H1 (cell line): ENCODE measurements around the gene TRPM1. TPM values are rescaled to one million over a fixed set of nuclear protein-coding genes. Genes with fewer than 3 reads are reported as not detected.

Experiments
- CTCF ChIA-PET: fragments of 300-600 bp; sonication (Branson Sonifier 250); formaldehyde crosslinking; loops from one replicate; lab custom pipeline; 2021; ENCODE audit not compliant: partially characterized antibody; lab: Charles Lee
- POLR2A ChIA-PET: fragments of 300-600 bp; sonication (Branson Sonifier 250); formaldehyde crosslinking; loops from one replicate; lab custom pipeline; 2021; ENCODE audit warnings: inconsistent platforms; ENCODE audit not compliant: partially characterized antibody; lab: Charles Lee
- DNase-seq, 2 experiments: peaks; one replicate each; pipeline versions ENCODE4 v3.0.0 to v3.0.0-alpha.2; 2010 to 2022; ENCODE audit warnings: low spot score in 2 of 2, low read depth in 1 of 2, mixed read lengths in 1 of 2
- FAIRE-seq: peaks from 2 replicates; lab custom pipeline; 2011; peaks lifted over from hg19 to GRCh38; lab: Jason Lieb, UNC
- H2AFZ ChIP-seq: 2 replicates; pipeline ENCODE4 v1.8.1; 2012; ENCODE audit warnings: low read length, inconsistent platforms
- H2AK5ac ChIP-seq: 2 replicates; pipeline ENCODE4 v1.6.1; 2013; ENCODE audit warnings: low read depth, low read length
- H2BK120ac ChIP-seq: replicated peaks from 2 replicates; pipeline ENCODE3; 2013; ENCODE audit warnings: low read depth, low read length, inconsistent platforms
- H2BK12ac ChIP-seq: 2 replicates; pipeline ENCODE4 v1.6.1; 2013; ENCODE audit warnings: low read depth, low read length
- H2BK15ac ChIP-seq: 2 replicates; pipeline ENCODE4 v1.6.1; 2013; ENCODE audit warnings: low read length
- H2BK20ac ChIP-seq: 2 replicates; pipeline ENCODE4 v1.6.1; 2013; ENCODE audit warnings: low read length
- H2BK5ac ChIP-seq: 2 replicates; pipeline ENCODE4 v1.6.1; 2013; ENCODE audit warnings: low read depth, low read length
- H3K14ac ChIP-seq: 2 replicates; pipeline ENCODE4 v1.6.1; 2013; ENCODE audit warnings: inconsistent platforms; ENCODE audit not compliant: insufficient read length
- H3K18ac ChIP-seq: 2 replicates; pipeline ENCODE4 v1.6.1; 2013; ENCODE audit warnings: low read length; ENCODE audit errors: extremely low read depth
- H3K23ac ChIP-seq: 2 replicates; pipeline ENCODE4 v1.6.1; 2013; ENCODE audit warnings: inconsistent platforms; ENCODE audit not compliant: insufficient read length
- H3K23me2 ChIP-seq: 2 replicates; pipeline ENCODE4 v1.6.1; 2013; ENCODE audit warnings: low read depth, low read length
- H3K27ac ChIP-seq: 2 replicates; pipeline ENCODE4 v1.6.1; 2011; ENCODE audit warnings: low read depth, low read length, inconsistent platforms
- H3K27me3 ChIP-seq, 4 experiments: replicated peaks in 1 of 4; 1 replicate in 1 of 4; 2 replicates in 3 of 4; pipeline versions ENCODE4 v1.6.1 to v1.8.1; 2011 to 2013; ENCODE audit warnings: low read length in 3 of 4, mild to moderate bottlenecking in 3 of 4, inconsistent platforms in 2 of 4, mixed read lengths in 2 of 4, moderate library complexity in 1 of 4; ENCODE audit not compliant: control insufficient read depth in 3 of 4, insufficient read depth in 3 of 4; ENCODE audit errors: extremely low read depth in 1 of 4
- H3K36me3 ChIP-seq, 4 experiments: 2 replicates each; pipeline versions ENCODE4 v1.6.1 to v1.8.1; 2011 to 2013; ENCODE audit warnings: mild to moderate bottlenecking in 4 of 4, low read length in 3 of 4, moderate library complexity in 2 of 4, control low read depth in 1 of 4, inconsistent platforms in 1 of 4; ENCODE audit not compliant: insufficient read depth in 4 of 4, control insufficient read depth in 2 of 4
- H3K4ac ChIP-seq: replicated peaks from 2 replicates; pipeline ENCODE3; 2013; ENCODE audit warnings: low read length, low read depth, mixed read lengths, inconsistent platforms; ENCODE audit not compliant: insufficient read length
- H3K4me1 ChIP-seq, 4 experiments: replicated peaks in 1 of 4; 1 replicate in 1 of 4; 2 replicates in 3 of 4; pipeline versions ENCODE4 v1.6.1 to v1.8.1; 2011 to 2013; ENCODE audit warnings: low read length in 3 of 4, inconsistent platforms in 2 of 4, mixed read lengths in 1 of 4; ENCODE audit not compliant: insufficient read depth in 4 of 4, control insufficient read depth in 3 of 4
- H3K4me2 ChIP-seq, 2 experiments: 2 replicates each; pipeline versions ENCODE4 v1.6.1 to v1.8.1; 2011 to 2013; ENCODE audit warnings: low read depth in 2 of 2, low read length in 2 of 2, control low read depth in 1 of 2, inconsistent platforms in 1 of 2, mild to moderate bottlenecking in 1 of 2; ENCODE audit not compliant: insufficient read depth in 1 of 2
- H3K4me3 ChIP-seq, 4 experiments: fragments of 200-600, 300-600 bp in 1 of 4; sonication (generic), shearing (Covaris generic), sonication (Bioruptor Twin) in 1 of 4; 2 replicates each; pipeline versions ENCODE4 v1.5.1 to v1.8.1; 2011 to 2016; ENCODE audit warnings: low read length in 4 of 4, low read depth in 3 of 4, control low read depth in 2 of 4, inconsistent platforms in 2 of 4, mild to moderate bottlenecking in 2 of 4, mixed read lengths in 1 of 4, moderate library complexity in 1 of 4; ENCODE audit not compliant: insufficient read depth in 2 of 4; ENCODE audit errors: extremely low read depth in 1 of 4
- H3K56ac ChIP-seq: replicated peaks from 2 replicates; pipeline ENCODE3; 2013; ENCODE audit warnings: low read depth, mild to moderate bottlenecking, mixed read lengths, low read length, inconsistent platforms; ENCODE audit not compliant: insufficient read length
- H3K79me1 ChIP-seq: 2 replicates; pipeline ENCODE4 v1.6.1; 2013; ENCODE audit warnings: low read depth, low read length, control low read depth
- H3K79me2 ChIP-seq, 2 experiments: 2 replicates each; pipeline versions ENCODE4 v1.6.1 to v1.8.1; 2012 to 2013; ENCODE audit warnings: low read length in 2 of 2, mild to moderate bottlenecking in 2 of 2, inconsistent platforms in 1 of 2; ENCODE audit not compliant: insufficient read depth in 2 of 2, control insufficient read depth in 1 of 2
- H3K9ac ChIP-seq, 4 experiments: replicated peaks in 1 of 4; 1 replicate in 1 of 4; 2 replicates in 3 of 4; pipeline versions ENCODE4 v1.6.1 to v1.8.1; 2011 to 2013; ENCODE audit warnings: low read depth in 3 of 4, low read length in 3 of 4, control low read depth in 2 of 4, mild to moderate bottlenecking in 2 of 4, moderate library complexity in 2 of 4, inconsistent platforms in 1 of 4; ENCODE audit errors: extremely low read depth in 1 of 4
- H3K9me3 ChIP-seq, 2 experiments: 2 replicates each; pipeline versions ENCODE4 v1.6.1 to v1.8.1; 2012 to 2013; ENCODE audit warnings: mild to moderate bottlenecking in 2 of 2, moderate library complexity in 2 of 2, control low read depth in 1 of 2, inconsistent platforms in 1 of 2, low read depth in 1 of 2, low read length in 1 of 2, mixed read lengths in 1 of 2; ENCODE audit not compliant: insufficient read depth in 2 of 2
- H4K20me1 ChIP-seq, 2 experiments: replicated peaks in 1 of 2; 2 replicates each; pipeline versions ENCODE3 to v1.8.1; 2011 to 2013; ENCODE audit warnings: inconsistent platforms in 2 of 2, low read length in 2 of 2, mild to moderate bottlenecking in 1 of 2; ENCODE audit not compliant: insufficient read depth in 2 of 2, control insufficient read depth in 1 of 2
- H4K5ac ChIP-seq: 2 replicates; pipeline ENCODE4 v1.6.1; 2013; ENCODE audit warnings: low read length, low read depth, mixed read lengths, inconsistent platforms; ENCODE audit not compliant: insufficient read length
- H4K8ac ChIP-seq: 2 replicates; pipeline ENCODE4 v1.8.0; 2013; ENCODE audit warnings: mild to moderate bottlenecking, moderate library complexity, low read length, inconsistent platforms; ENCODE audit not compliant: insufficient read depth; ENCODE audit errors: extremely low read depth
- H4K91ac ChIP-seq: replicated peaks from 2 replicates; pipeline ENCODE3; 2013; ENCODE audit warnings: low read length, mixed read lengths, inconsistent platforms; ENCODE audit not compliant: insufficient read length
- ATF3 ChIP-seq: IDR thresholded peaks from 2 replicates; pipeline ENCODE4 v1.6.1; 2011; ENCODE audit warnings: low read depth, mild to moderate bottlenecking, low read length; ENCODE audit not compliant: insufficient read depth
- BRCA1 ChIP-seq: IDR thresholded peaks from 2 replicates; pipeline ENCODE4 v1.6.1; 2012; ENCODE audit warnings: low read depth, low read length, improper control_type of control experiment
- CBX8 ChIP-seq: fragments of 300-800, 300-1000 bp; sonication (generic); IDR thresholded peaks from 2 replicates; pipeline ENCODE4 v1.7.1; 2016; ENCODE audit warnings: low read depth, low read length, borderline replicate concordance
- EP300 ChIP-seq, 2 experiments: IDR thresholded peaks; 1 replicate in 1 of 2; 2 replicates in 1 of 2; pipeline ENCODE4 v1.6.1; 2011 to 2012; ENCODE audit warnings: low read depth in 2 of 2, low read length in 2 of 2, mild to moderate bottlenecking in 2 of 2, borderline replicate concordance in 1 of 2, inconsistent platforms in 1 of 2, moderate library complexity in 1 of 2
- JUND ChIP-seq: IDR thresholded peaks from 2 replicates; pipeline ENCODE4 v1.6.1; 2011; ENCODE audit warnings: mild to moderate bottlenecking, improper control_type of control experiment, low read length
- KDM5A ChIP-seq: fragments of 200-600 bp; IDR thresholded peaks from 2 replicates; pipeline ENCODE4 v1.7.1; 2012; ENCODE audit warnings: mild to moderate bottlenecking, low read length, inconsistent platforms, mixed read lengths
- POU5F1 ChIP-seq: IDR thresholded peaks from 2 replicates; pipeline ENCODE4 v1.6.1; 2011; ENCODE audit warnings: low read depth, mild to moderate bottlenecking, low read length, moderate library complexity
- RAD21 ChIP-seq, 2 experiments: IDR thresholded peaks in 1 of 2; conservative IDR thresholded peaks in 1 of 2; 2 replicates each; pipeline ENCODE4 v1.6.1; 2011; ENCODE audit warnings: low read depth in 2 of 2, low read length in 2 of 2, improper control_type of control experiment in 1 of 2, inconsistent platforms in 1 of 2, mild to moderate bottlenecking in 1 of 2, moderate library complexity in 1 of 2
- RNF2 ChIP-seq: fragments of 200-900, 300-1000 bp; sonication (generic); IDR thresholded peaks from 2 replicates; pipeline ENCODE4 v1.7.1; 2016; ENCODE audit warnings: borderline replicate concordance, low read depth, mild to moderate bottlenecking, antibody characterized with exemption, low read length; ENCODE audit not compliant: poor library complexity, severe bottlenecking; ENCODE audit errors: missing control alignments
- SIRT6 ChIP-seq: IDR thresholded peaks from one replicate; pipeline ENCODE4 v1.7.1; 2012; ENCODE audit warnings: low read length, inconsistent platforms
- SIX5 ChIP-seq: IDR thresholded peaks from 2 replicates; pipeline ENCODE4 v1.6.1; 2011; ENCODE audit warnings: mild to moderate bottlenecking, low read depth, low read length
- TAF7 ChIP-seq: optimal IDR thresholded peaks from 2 replicates; pipeline ENCODE3; 2011; ENCODE audit warnings: low read depth, mild to moderate bottlenecking, inconsistent platforms, low read length, moderate library complexity, borderline replicate concordance
- WGBS, 2 experiments: shearing (Covaris generic) in 1 of 2; methylation state at CpG; one replicate each; pipeline versions ENCODE4 v1.1.6 to v1.1.7; 2013 to 2015; ENCODE audit warnings: low lambda C conversion rate in 2 of 2, mixed read lengths in 2 of 2, inconsistent platforms in 1 of 2, low coverage in 1 of 2, missing lambda C conversion rate in 1 of 2; ENCODE audit not compliant: insufficient replicate concordance in 2 of 2, insufficient coverage in 1 of 2, insufficient read length in 1 of 2; ENCODE audit errors: extremely low coverage in 1 of 2, missing lambda C conversion rate in 1 of 2; 5-methylcytosine and 5-hydroxymethylcytosine counted together
- polyA plus RNA-seq, 7 experiments: library from polyadenylated mRNA; depleted of rRNA in 3 of 7; stranded (reverse) in 5 of 7; unstranded in 2 of 7; fragments of >200 nt in 5 of 7; fragments of 200-250 nt in 2 of 7; gene quantifications; 1 replicate in 5 of 7; 2 replicates in 1 of 7; 4 replicates in 1 of 7; pipeline versions ENCODE4 v1.2.1 to v1.2.3, GENCODE V29; 2011 to 2013; ENCODE audit warnings: missing spikeins in 2 of 7, mixed read lengths in 2 of 7
- total RNA-seq: library from RNA; stranded (reverse); fragmentation: NEBNext Ultra II Directional; extraction: Animal tissue kit (Norgen Biotek cat#: 25700); gene quantifications from 2 replicates; pipeline ENCODE4 v1.2.1, GENCODE V29; 2021

The TRPM1 gene
- total and polyA plus RNA-seq, 2 of the 8 experiments (the other 6 are each of a cell fraction or from before 2014, with no cell fraction given), result 0.05 TPM; not detected in 1

DNA sequence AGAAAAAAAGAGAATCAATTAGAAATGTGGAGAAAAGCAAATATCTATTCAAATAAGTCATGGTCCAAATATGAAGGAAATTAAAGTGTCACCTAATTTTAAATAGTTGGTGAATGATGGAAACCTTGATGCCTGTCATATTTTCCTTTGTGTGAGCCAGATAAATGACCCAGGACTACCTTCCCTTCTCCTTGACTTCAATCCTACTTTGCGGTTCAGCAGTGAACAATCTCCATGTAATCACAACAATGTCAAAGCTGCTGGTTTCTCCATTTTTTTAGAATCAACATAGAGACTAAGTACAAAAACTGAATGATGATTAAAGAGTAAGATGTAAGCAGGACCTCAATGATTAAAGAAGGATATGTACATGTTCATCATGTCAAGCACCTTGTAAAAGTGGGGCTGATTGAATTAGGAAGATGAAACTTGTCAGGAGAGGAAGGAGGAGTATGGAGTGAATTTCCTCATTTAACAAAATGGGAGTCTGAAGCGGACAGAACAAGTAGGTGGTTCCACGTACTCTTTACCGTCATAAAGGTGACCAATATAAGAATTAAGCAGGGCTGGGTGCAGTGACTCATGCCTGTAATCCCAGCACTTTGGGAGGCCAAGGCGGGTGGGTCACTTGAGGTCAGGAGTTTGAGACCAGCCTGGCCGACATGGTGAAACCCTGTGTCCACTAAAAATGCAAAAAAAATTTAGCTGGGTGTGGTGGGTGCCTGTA is 43.1 kb downstream of the TRPM1 start:
- no peak overlapping the region for H4K5ac ChIP-seq
- H4K91ac ChIP-seq, result no peak overlapping the region
- no peak overlapping the region for H3K23ac ChIP-seq
- H2BK20ac ChIP-seq, result no peak overlapping the region
- H3K14ac ChIP-seq, result no peak overlapping the region
- no peak overlapping the region for H3K9ac ChIP-seq
- H3K4me1 ChIP-seq, result no peaks in the 10 kb centered on the region; a peak in 1 of 7 replicates
- H3K18ac ChIP-seq, result no peak overlapping the region
- FAIRE-seq, result no peak
- H3K56ac ChIP-seq, result no peak overlapping the region
- H2BK5ac ChIP-seq, result no peak overlapping the region
- H3K27ac ChIP-seq, result no peak overlapping the region
- ChIA-PET CTCF (no interaction called here), POLR2A (no interaction called here)
- H4K8ac ChIP-seq, result no peak overlapping the region
- H3K79me1 ChIP-seq, result no peaks in the 10 kb centered on the region
- H2AK5ac ChIP-seq, result no peak overlapping the region
- 86% methylated on average over 6 of the region's 6 CpGs; no CpG with 5 or more reads in 1 of the 2 experiments for WGBS, 2 experiments
- no peaks in the 10 kb centered on the region for H3K36me3 ChIP-seq
- H3K23me2 ChIP-seq, result peaks cover 3% of the 10 kb centered on the region; the same call in 1 of the 2 replicates
- no peak overlapping the region for H2BK15ac ChIP-seq
- no peak overlapping the region for H2AFZ ChIP-seq
- no peak overlapping the region for H3K4me3 ChIP-seq
- no peaks in the 10 kb centered on the region for H4K20me1 ChIP-seq
- H2BK120ac ChIP-seq, result no peak overlapping the region
- no peaks in the 10 kb centered on the region for H3K79me2 ChIP-seq
- no peak for DNase-seq
- peaks cover 5 to 6% of the 10 kb centered on the region in 2 experiments; a peak in 1 of 4 replicates for H3K9me3 ChIP-seq
- no peaks in the 10 kb centered on the region for H3K27me3 ChIP-seq
- no peak overlapping the region for H2BK12ac ChIP-seq
- H3K4me2 ChIP-seq, result no peak overlapping the region
- H3K4ac ChIP-seq, result no peak overlapping the region
- TF ChIP-seq RAD21 (IDR thresholded peaks at IDR 0.05 in 1 of 2, conservative IDR thresholded peaks at IDR 0.05 in 1 of 2; ENCODE audit: low read depth in 2 of 2, low read length in 2 of 2) (no peak), JUND (no peak), SIRT6 (no peak), BRCA1 (no peak), SIX5 (no peak), RNF2 (no peak), ATF3 (no peak), TAF7 (no peak), POU5F1 (no peak), EP300 (IDR thresholded peaks at IDR 0.05; ENCODE audit: borderline replicate concordance in 1 of 2, low read depth in 2 of 2, low read length in 2 of 2) (no peak), CBX8 (no peak), KDM5A (no peak)
